Measurements from ENCODE around the gene RIMS4.

DNA sequence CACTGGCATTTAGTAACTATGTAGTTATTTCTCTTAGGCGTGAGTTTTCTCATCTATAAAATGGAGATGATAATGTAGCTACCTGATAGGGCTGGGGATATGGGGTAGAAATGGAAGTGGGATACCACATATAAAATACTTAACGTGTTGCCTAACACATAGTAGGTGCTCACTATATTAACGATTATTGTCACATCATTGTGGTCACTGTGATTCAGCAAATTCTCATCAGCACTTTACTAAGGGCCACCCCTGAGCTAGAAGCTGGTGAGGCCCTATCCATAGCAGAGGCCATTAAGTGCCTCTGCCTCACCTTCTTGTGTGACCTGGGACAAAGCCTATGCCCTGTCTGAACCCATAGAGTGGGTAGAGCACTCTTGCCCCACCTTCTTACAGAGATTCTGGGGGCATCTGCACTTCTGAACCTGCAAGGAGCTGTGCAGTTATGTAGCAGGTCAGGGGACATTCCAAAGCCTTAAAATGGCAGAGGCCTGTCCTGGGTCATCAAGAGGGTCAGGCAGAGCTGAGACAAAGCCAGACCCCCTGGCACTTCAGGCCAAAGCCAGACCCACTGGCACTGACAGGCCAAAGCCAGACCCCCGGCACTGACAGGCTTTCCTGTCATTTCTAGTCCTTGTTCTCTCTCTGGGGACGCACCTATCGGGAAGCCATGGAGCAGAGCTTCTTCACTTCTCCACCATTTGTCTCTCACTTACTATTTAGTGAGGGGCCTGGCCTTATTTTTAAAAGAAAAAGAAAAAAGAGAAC lies 7.0 kb upstream of the RIMS4 start:
- TF ChIP-seq POLR2A (IDR thresholded peaks at IDR 0.05; ENCODE audit: low read length) = no peak
- no peak for TF ChIP-seq GATA1 (IDR thresholded peaks at IDR 0.05; ENCODE audit: low read depth, low read length)
